Measurements from ENCODE around the gene MOG.
A peak's percentile ranks its signal among the peaks of the same experiment; 100 is the strongest.
"Not testable (repeated sequence)": the region's sequence is repeated elsewhere in the genome, so short reads cannot be mapped to it uniquely, and the experiment has no call there.

MOG gene

GRCh38 chr6:29641430-29642148 is 15.3 kb upstream of the MOG start:
- no peak for DNase-seq

- DNase-seq: peak; percentile 28
These were observed 8.8 kb upstream of the MOG start for GRCh38 chr6:29647927-29648642.

GRCh38 chr6:29649701-29650673 is 6.9 kb upstream of the MOG start:
- DNase-seq: peak; percentile 98

GRCh38 chr6:29651413-29652197 is 5.3 kb upstream of the MOG start:
- peak; percentile 36 for DNase-seq

GRCh38 chr6:29652198-29652584 is 4.7 kb upstream of the MOG start:
- DNase-seq: no peak

GRCh38 chr6:29653452-29654038 is 3.3 kb upstream of the MOG start:
- peak; percentile 72 for DNase-seq

- DNase-seq: no peak
These were observed 1.2 kb upstream of the MOG start for GRCh38 chr6:29655658-29656057.

- no peak for DNase-seq
These were observed 735 bp upstream of the MOG start for GRCh38 chr6:29656157-29656556.

GRCh38 chr6:29661071-29661470 is 4.2 kb downstream of the MOG start:
- DNase-seq: no peak

GRCh38 chr6:29661502-29662141 is 4.7 kb downstream of the MOG start:
- not testable (repeated sequence) for DNase-seq

- no peak for DNase-seq
These were observed 6.6 kb downstream of the MOG start for GRCh38 chr6:29663300-29664042.

GRCh38 chr6:29665942-29666825 is 9.3 kb downstream of the MOG start:
- DNase-seq: no peak

- DNase-seq: no peak
These were observed 9.9 kb downstream of the MOG start for GRCh38 chr6:29666826-29667130.

GRCh38 chr6:29667158-29667557 is 10.3 kb downstream of the MOG start:
- no peak for DNase-seq

- DNase-seq: no peak
These were observed 14.1 kb downstream of the MOG start for GRCh38 chr6:29671026-29671425.

GRCh38 chr6:29672116-29672515 is 15.2 kb downstream of the MOG start:
- DNase-seq: not testable (repeated sequence)

- no peak for DNase-seq
These were observed 16.3 kb downstream of the MOG start for GRCh38 chr6:29673161-29673560.

GRCh38 chr6:29674008-29674407 is 17.1 kb downstream of the MOG start:
- no peak for DNase-seq

- DNase-seq: no peak
These were observed 18.7 kb downstream of the MOG start for GRCh38 chr6:29675561-29675960.

Measured in NCI-H2227 treated with DMSO at 0.1 percent for 48 hours (cell line).